Neural progenitor cell (in vitro differentiated cells): ENCODE data around the gene MED9. TPM values are rescaled to one million over a fixed set of nuclear protein-coding genes. Genes with fewer than 3 reads are reported as not detected.
"Not testable (repeated sequence)": the region's sequence is repeated elsewhere in the genome, so short reads cannot be mapped to it uniquely, and the experiment has no call there.

Source experiments
- DNase-seq: peaks from one replicate; pipeline ENCODE4 v3.0.0-alpha.2; 2016; ENCODE audit warnings: low spot score
- H2AFZ ChIP-seq: fragments of 200-600 bp; sonication (generic); replicated peaks from 2 replicates; pipeline ENCODE4 v1.6.1; 2016; ENCODE audit warnings: antibody characterized with exemption
- H3F3A ChIP-seq: fragments of 200-600 bp; sonication (generic); 2 replicates; pipeline ENCODE4 v1.6.1; 2016; ENCODE audit warnings: antibody characterized with exemption, low read depth
- H3K27ac ChIP-seq: fragments of 200-600 bp; sonication (generic); 2 replicates; pipeline ENCODE4 v1.5.1; 2016; ENCODE audit warnings: mild to moderate bottlenecking
- H3K27me3 ChIP-seq: fragments of 200-600 bp; sonication (generic); 2 replicates; pipeline ENCODE4 v1.6.1; 2016; ENCODE audit warnings: mild to moderate bottlenecking, moderate library complexity
- H3K36me3 ChIP-seq: fragments of 200-600 bp; sonication (generic); 2 replicates; pipeline ENCODE4 v1.5.1; 2016
- H3K4me1 ChIP-seq: fragments of 200-600 bp; sonication (generic); 2 replicates; pipeline ENCODE4 v1.6.1; 2016; ENCODE audit warnings: mixed run types
- H3K4me2 ChIP-seq: fragments of 200-600 bp; sonication (generic); 2 replicates; pipeline ENCODE4 v1.6.1; 2016
- H3K4me3 ChIP-seq: fragments of 200-600 bp; sonication (generic); 2 replicates; pipeline ENCODE4 v1.5.1; 2016
- H3K79me2 ChIP-seq: fragments of 200-600 bp; sonication (generic); 2 replicates; pipeline ENCODE4 v1.6.1; 2016; ENCODE audit warnings: low read depth
- H3K9ac ChIP-seq: fragments of 200-600 bp; sonication (generic); 2 replicates; pipeline ENCODE4 v1.6.1; 2016
- H3K9me3 ChIP-seq: fragments of 200-600 bp; sonication (generic); 2 replicates; pipeline ENCODE4 v1.5.1; 2016; ENCODE audit warnings: low read depth
- H4K20me1 ChIP-seq: fragments of 200-600 bp; sonication (generic); 2 replicates; pipeline ENCODE4 v1.6.1; 2016; ENCODE audit warnings: low read depth
- H3K27ac Mint-ChIP-seq: 3 replicates; pipeline ENCODE4 v1.8.0; 2021; ENCODE audit warnings: mixed read lengths
- H3K27me3 Mint-ChIP-seq: 2 replicates; pipeline ENCODE4 v1.8.0; 2022; ENCODE audit warnings: low read depth, mild to moderate bottlenecking, inconsistent platforms, moderate library complexity, mixed read lengths; ENCODE audit not compliant: insufficient read depth
- H3K36me3 Mint-ChIP-seq: 3 replicates; pipeline ENCODE4 v1.8.0; 2021; ENCODE audit warnings: mixed read lengths
- H3K4me1 Mint-ChIP-seq: 3 replicates; pipeline ENCODE4 v1.8.0; 2021; ENCODE audit warnings: mixed read lengths
- H3K4me3 Mint-ChIP-seq: 3 replicates; pipeline ENCODE4 v1.8.0; 2021; ENCODE audit warnings: mild to moderate bottlenecking, moderate library complexity, mixed read lengths
- H3K9me3 Mint-ChIP-seq: 3 replicates; pipeline ENCODE4 v1.8.0; 2020; ENCODE audit warnings: mixed read lengths
- CTCF ChIP-seq: fragments of 200-600 bp; sonication (generic); IDR thresholded peaks from 2 replicates; pipeline ENCODE4 v1.5.1; 2017; ENCODE audit warnings: antibody characterized with exemption, mild to moderate bottlenecking
- EZH2 ChIP-seq: fragments of 200-600 bp; sonication (generic); IDR thresholded peaks from 2 replicates; pipeline ENCODE4 v1.6.1; 2017; ENCODE audit warnings: antibody characterized with exemption, mild to moderate bottlenecking, moderate library complexity
- EZH2phosphoT487 ChIP-seq: fragments of 200-600 bp; sonication (generic); IDR thresholded peaks from 2 replicates; pipeline ENCODE4 v1.6.1; 2017; ENCODE audit warnings: antibody characterized with exemption
- total RNA-seq: library from RNA; depleted of rRNA; stranded (reverse); fragments of >200 nt; gene quantifications from 2 replicates; pipeline ENCODE4 v1.2.3, GENCODE V29; 2015; ENCODE audit warnings: low replicate concordance

Gene MED9, protein sequence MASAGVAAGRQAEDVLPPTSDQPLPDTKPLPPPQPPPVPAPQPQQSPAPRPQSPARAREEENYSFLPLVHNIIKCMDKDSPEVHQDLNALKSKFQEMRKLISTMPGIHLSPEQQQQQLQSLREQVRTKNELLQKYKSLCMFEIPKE
- 15.7 and 28.0 TPM in 2 replicates for total RNA-seq

DNA sequence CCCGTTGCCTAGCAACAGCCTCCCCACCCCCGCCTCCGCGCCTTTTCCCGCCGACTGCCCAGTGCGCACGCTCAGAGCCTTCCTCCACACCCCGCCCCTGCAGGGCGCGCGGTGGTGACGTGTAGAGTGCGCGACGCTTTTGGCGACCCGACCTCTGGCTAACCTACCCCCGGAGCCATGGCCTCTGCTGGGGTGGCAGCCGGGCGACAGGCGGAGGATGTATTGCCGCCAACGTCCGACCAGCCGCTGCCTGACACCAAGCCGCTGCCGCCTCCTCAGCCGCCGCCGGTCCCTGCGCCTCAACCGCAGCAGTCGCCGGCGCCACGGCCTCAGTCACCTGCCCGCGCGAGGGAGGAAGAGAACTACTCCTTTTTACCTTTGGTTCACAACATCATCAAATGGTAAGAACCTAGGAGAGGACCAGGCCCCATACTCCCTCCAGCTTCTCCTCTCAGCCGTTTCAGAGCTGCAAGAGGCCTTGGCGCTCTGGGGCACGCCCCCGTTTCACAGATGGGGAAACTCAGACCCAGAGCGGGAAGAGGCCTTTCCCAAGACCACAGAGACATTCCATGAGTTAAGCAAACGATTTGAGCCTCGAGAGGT lies at the start of gene MED9:
MED9 (plus strand) TSS at position 136 of the 603 bp plus-strand sequence; CDS start at position 178, 42 bp downstream.
- Histone ChIP-seq H2AFZ (peak within 1 kb of the TSS; percentile 86), H3K79me2 (peaks cover 51% of the 10 kb centered on the region)
- no peaks in the 10 kb centered on the region for H3K27me3 Mint-ChIP-seq

GRCh38 chr17:17429222-17429621 lies 47.6 kb upstream of the MED9 start:
- Histone ChIP-seq H2AFZ (no peak overlapping the region), H3K4me2 (no peak overlapping the region), H3F3A (no peaks in the 10 kb centered on the region), H3K4me1 (no peaks in the 10 kb centered on the region), H3K27ac (no peak overlapping the region), H3K9me3 (no peaks in the 10 kb centered on the region), H3K36me3 (no peaks in the 10 kb centered on the region), H4K20me1 (no peaks in the 10 kb centered on the region), H3K79me2 (no peaks in the 10 kb centered on the region), H3K9ac (no peak overlapping the region), H3K4me3 (no peak overlapping the region), H3K27me3 (peaks cover 2% of the 10 kb centered on the region)
- H3K36me3 Mint-ChIP-seq, result no peaks in the 10 kb centered on the region
- DNase-seq, result no peak
- H3K4me1 Mint-ChIP-seq, result no peaks in the 10 kb centered on the region
- H3K4me3 Mint-ChIP-seq, result no peak overlapping the region
- H3K9me3 Mint-ChIP-seq, result peaks cover 9% of the 10 kb centered on the region
- TF ChIP-seq EZH2 (no peak), CTCF (no peak), EZH2phosphoT487 (no peak)
- H3K27ac Mint-ChIP-seq, result no peak overlapping the region
- peaks cover 2% of the 10 kb centered on the region for H3K27me3 Mint-ChIP-seq

More for the DNA sequence above, at the start of gene MED9:
- Histone ChIP-seq H3K4me2 (peak within 1 kb of the TSS; percentile 99), H3K36me3 (no peaks in the 10 kb centered on the region), H4K20me1 (peaks cover 20% of the 10 kb centered on the region), H3K4me3 (peak within 1 kb of the TSS; percentile 92), H3F3A (no peaks in the 10 kb centered on the region), H3K9ac (peak within 1 kb of the TSS; percentile 96), H3K9me3 (no peaks in the 10 kb centered on the region), H3K27me3 (no peaks in the 10 kb centered on the region), H3K27ac (peak within 1 kb of the TSS; percentile 60), H3K4me1 (peaks cover 23% of the 10 kb centered on the region)
- H3K4me3 Mint-ChIP-seq, result peak within 1 kb of the TSS; percentile 97
- H3K4me1 Mint-ChIP-seq, result peaks cover 29% of the 10 kb centered on the region
- peak within 1 kb of the TSS; percentile 74 for H3K27ac Mint-ChIP-seq
- DNase-seq, result peak; percentile 97
- TF ChIP-seq CTCF (no peak), EZH2 (no peak), EZH2phosphoT487 (no peak)
- no peaks in the 10 kb centered on the region for H3K9me3 Mint-ChIP-seq
- H3K36me3 Mint-ChIP-seq, result no peaks in the 10 kb centered on the region

- DNase-seq, H3K27me3 Mint-ChIP-seq, H3K27me3 ChIP-seq, H3K27ac Mint-ChIP-seq, H4K20me1 ChIP-seq, H3K4me3 Mint-ChIP-seq, H3K4me3 ChIP-seq, H3K4me1 Mint-ChIP-seq, H2AFZ ChIP-seq, H3K27ac ChIP-seq, H3F3A ChIP-seq, H3K79me2 ChIP-seq, H3K9ac ChIP-seq, H3K4me1 ChIP-seq, H3K4me2 ChIP-seq, H3K9me3 ChIP-seq, H3K36me3 ChIP-seq, H3K9me3 Mint-ChIP-seq, H3K36me3 Mint-ChIP-seq: not testable (repeated sequence)
Measured at GRCh38 chr17:17430924-17431323, 45.9 kb upstream of the MED9 start.

DNA sequence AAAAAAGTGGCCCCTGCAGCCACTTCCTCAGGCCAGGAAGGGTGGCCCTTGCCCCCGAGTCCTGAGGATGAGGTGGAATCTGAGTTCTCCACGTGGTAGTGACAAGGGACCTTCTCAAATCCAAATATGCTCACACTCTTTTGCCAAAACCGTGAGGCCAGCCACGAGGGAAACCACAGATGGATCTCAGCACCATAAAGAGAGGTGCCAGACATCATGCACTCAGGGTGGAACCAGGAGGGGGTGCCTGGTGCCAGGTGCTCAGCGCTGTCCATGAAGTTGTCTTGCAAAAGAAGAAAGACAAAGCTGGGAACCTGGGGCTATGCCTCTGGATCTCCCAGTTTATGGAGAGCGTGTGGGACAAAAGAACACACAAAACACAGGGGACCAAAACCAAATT lies 45.2 kb upstream of the MED9 start:
- H3K27me3 Mint-ChIP-seq, result no peaks in the 10 kb centered on the region

More for the DNA sequence above, 45.2 kb upstream of the MED9 start:
- H3K27ac ChIP-seq, result no peak overlapping the region
- no peak for TF ChIP-seq EZH2phosphoT487
- no peak for TF ChIP-seq EZH2
- no peak for TF ChIP-seq CTCF
- no peak overlapping the region for H3K4me2 ChIP-seq
- no peak overlapping the region for H3K4me3 ChIP-seq
- H3K9me3 ChIP-seq, result no peaks in the 10 kb centered on the region
- Mint-ChIP-seq H3K27ac (no peak overlapping the region), H3K36me3 (no peaks in the 10 kb centered on the region), H3K4me3 (no peak overlapping the region), H3K4me1 (no peaks in the 10 kb centered on the region), H3K9me3 (peaks cover 7% of the 10 kb centered on the region)
- no peaks in the 10 kb centered on the region for H3K4me1 ChIP-seq
- H4K20me1 ChIP-seq, result no peaks in the 10 kb centered on the region
- H3F3A ChIP-seq, result no peaks in the 10 kb centered on the region
- H2AFZ ChIP-seq, result no peak overlapping the region
- no peaks in the 10 kb centered on the region for H3K79me2 ChIP-seq
- H3K36me3 ChIP-seq, result no peaks in the 10 kb centered on the region
- DNase-seq, result no peak
- H3K27me3 ChIP-seq, result peaks cover 2% of the 10 kb centered on the region
- no peak overlapping the region for H3K9ac ChIP-seq
